Endodermal cell (in vitro differentiated cells): ENCODE data around the gene SFMBT2. TPM values are rescaled to one million over a fixed set of nuclear protein-coding genes. Genes with fewer than 3 reads are reported as not detected.

Experiments
- DNase-seq: peaks from one replicate; pipeline ENCODE4 v3.0.0-alpha.2; 2017
- H3K27ac ChIP-seq: 2 replicates; pipeline ENCODE4 v1.5.1; 2013; ENCODE audit warnings: mild to moderate bottlenecking, low read depth, low read length, moderate library complexity
- H3K27me3 ChIP-seq: 2 replicates; pipeline ENCODE4 v1.6.1; 2013; ENCODE audit warnings: mild to moderate bottlenecking, low read length, moderate library complexity; ENCODE audit not compliant: insufficient read depth, control insufficient read depth, poor library complexity, severe bottlenecking
- H3K36me3 ChIP-seq: 2 replicates; pipeline ENCODE4 v1.7.0; 2013; ENCODE audit warnings: mild to moderate bottlenecking, low read length, moderate library complexity; ENCODE audit not compliant: control insufficient read depth, insufficient read depth
- H3K4me1 ChIP-seq: one replicate; pipeline ENCODE4 v1.7.0; 2013; ENCODE audit warnings: low read length; ENCODE audit not compliant: control insufficient read depth, insufficient read depth
- H3K4me3 ChIP-seq: 2 replicates; pipeline ENCODE4 v1.5.1; 2013; ENCODE audit warnings: mild to moderate bottlenecking, low read length, moderate library complexity
- H3K9ac ChIP-seq: 2 replicates; pipeline ENCODE4 v1.6.1; 2013; ENCODE audit warnings: mild to moderate bottlenecking, low read length, moderate library complexity; ENCODE audit not compliant: poor library complexity, severe bottlenecking; ENCODE audit errors: extremely low read depth
- H3K9me3 ChIP-seq: 2 replicates; pipeline ENCODE4 v1.6.1; 2013; ENCODE audit warnings: mild to moderate bottlenecking, low read length, moderate library complexity; ENCODE audit not compliant: control insufficient read depth
- H3K27ac Mint-ChIP-seq: 2 replicates; pipeline ENCODE4 v1.8.0; 2020; ENCODE audit warnings: mixed read lengths
- H3K27me3 Mint-ChIP-seq: 2 replicates; pipeline ENCODE4 v1.8.0; 2021; ENCODE audit warnings: mild to moderate bottlenecking, mixed read lengths; ENCODE audit not compliant: insufficient read depth
- H3K36me3 Mint-ChIP-seq: 2 replicates; pipeline ENCODE4 v1.8.0; 2020; ENCODE audit warnings: low read depth, mixed read lengths
- H3K4me1 Mint-ChIP-seq: 2 replicates; pipeline ENCODE4 v1.8.0; 2020; ENCODE audit warnings: mixed read lengths
- H3K4me3 Mint-ChIP-seq: 2 replicates; pipeline ENCODE4 v1.8.0; 2020; ENCODE audit warnings: mild to moderate bottlenecking, moderate library complexity, mixed read lengths
- H3K9me3 Mint-ChIP-seq: 2 replicates; pipeline ENCODE4 v1.8.0; 2020; ENCODE audit warnings: mild to moderate bottlenecking, mixed read lengths
- WGBS, 2 experiments: methylation state at CpG; one replicate each; pipeline versions ENCODE4 v1.1.5 to v1.1.7; 2013; ENCODE audit warnings: missing lambda C conversion rate in 2 of 2, mixed read lengths in 1 of 2; ENCODE audit not compliant: insufficient coverage in 1 of 2, insufficient read length in 1 of 2; 5-methylcytosine and 5-hydroxymethylcytosine counted together
- total RNA-seq, 2 donors: library from RNA; stranded (reverse); fragmentation: NEBNext Ultra II Directional in 1 of 2; extraction: Animal tissue kit (Norgen Biotek cat#: 25700) in 1 of 2; gene quantifications; 2 replicates in 1 of 2; 3 replicates in 1 of 2; pipeline ENCODE4 v1.2.1, GENCODE V29; 2021
- TF ChIP-seq, protein P1 (sequence below): fragments of 200-600 bp; sonication (generic); conservative IDR thresholded peaks from 2 replicates; pipeline ENCODE4 v1.5.0; 2021; ENCODE audit warnings: antibody characterized with exemption, mild to moderate bottlenecking

SFMBT2 gene
- total RNA-seq, 2 donors from 2014 or later: 3.9 to 5.3 TPM

GRCh38 chr10:7164955-7165354 lies 245.9 kb downstream of the SFMBT2 start:
- WGBS, 2 experiments: 91 to 97% methylated on average over 8 of the region's 8 CpGs
- Histone ChIP-seq H3K4me3 (no peak overlapping the region), H3K9ac (no peak overlapping the region), H3K27ac (no peak overlapping the region), H3K4me1 (no peaks in the 10 kb centered on the region), H3K36me3 (no peaks in the 10 kb centered on the region), H3K9me3 (no peaks in the 10 kb centered on the region), H3K27me3 (no peaks in the 10 kb centered on the region)
- H3K36me3 Mint-ChIP-seq: peaks cover 4% of the 10 kb centered on the region
- no peak for DNase-seq
- no peak overlapping the region for H3K4me3 Mint-ChIP-seq
- no peaks in the 10 kb centered on the region for H3K9me3 Mint-ChIP-seq
- H3K27ac Mint-ChIP-seq: no peak overlapping the region
- TF ChIP-seq, protein P1, sequence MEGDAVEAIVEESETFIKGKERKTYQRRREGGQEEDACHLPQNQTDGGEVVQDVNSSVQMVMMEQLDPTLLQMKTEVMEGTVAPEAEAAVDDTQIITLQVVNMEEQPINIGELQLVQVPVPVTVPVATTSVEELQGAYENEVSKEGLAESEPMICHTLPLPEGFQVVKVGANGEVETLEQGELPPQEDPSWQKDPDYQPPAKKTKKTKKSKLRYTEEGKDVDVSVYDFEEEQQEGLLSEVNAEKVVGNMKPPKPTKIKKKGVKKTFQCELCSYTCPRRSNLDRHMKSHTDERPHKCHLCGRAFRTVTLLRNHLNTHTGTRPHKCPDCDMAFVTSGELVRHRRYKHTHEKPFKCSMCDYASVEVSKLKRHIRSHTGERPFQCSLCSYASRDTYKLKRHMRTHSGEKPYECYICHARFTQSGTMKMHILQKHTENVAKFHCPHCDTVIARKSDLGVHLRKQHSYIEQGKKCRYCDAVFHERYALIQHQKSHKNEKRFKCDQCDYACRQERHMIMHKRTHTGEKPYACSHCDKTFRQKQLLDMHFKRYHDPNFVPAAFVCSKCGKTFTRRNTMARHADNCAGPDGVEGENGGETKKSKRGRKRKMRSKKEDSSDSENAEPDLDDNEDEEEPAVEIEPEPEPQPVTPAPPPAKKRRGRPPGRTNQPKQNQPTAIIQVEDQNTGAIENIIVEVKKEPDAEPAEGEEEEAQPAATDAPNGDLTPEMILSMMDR: no peak
- H3K27me3 Mint-ChIP-seq: no peaks in the 10 kb centered on the region
- no peaks in the 10 kb centered on the region for H3K4me1 Mint-ChIP-seq

DNA sequence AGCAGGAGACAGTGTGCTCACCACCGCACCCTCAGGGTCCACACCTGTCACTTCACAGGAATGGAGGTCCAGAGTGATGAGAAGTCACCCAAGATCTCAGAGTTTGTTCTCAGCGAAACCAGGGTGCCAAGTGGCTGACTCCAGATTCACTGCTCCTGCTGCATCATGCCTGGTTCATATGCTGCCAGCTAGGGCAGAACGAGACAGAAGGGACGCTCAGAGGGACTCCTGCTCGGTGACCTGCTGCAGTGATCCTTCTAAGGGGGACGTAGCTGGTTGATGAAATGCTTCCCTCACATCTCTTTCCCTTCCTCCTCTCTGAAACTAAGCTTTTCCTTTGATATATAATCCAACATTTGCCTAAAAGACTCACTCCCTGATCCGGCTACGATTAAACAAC lies 248.5 kb downstream of the SFMBT2 start:
- H3K4me1 Mint-ChIP-seq: no peaks in the 10 kb centered on the region
- TF ChIP-seq, protein P1: no peak
- Histone ChIP-seq H3K9ac (no peak overlapping the region), H3K27ac (no peak overlapping the region), H3K4me3 (no peak overlapping the region), H3K9me3 (no peaks in the 10 kb centered on the region), H3K27me3 (no peaks in the 10 kb centered on the region), H3K4me1 (no peaks in the 10 kb centered on the region), H3K36me3 (no peaks in the 10 kb centered on the region)
- WGBS, 2 experiments: 94 to 95% methylated on average over 8 of the region's 8 CpGs
- H3K4me3 Mint-ChIP-seq: no peak overlapping the region
- H3K27me3 Mint-ChIP-seq: no peaks in the 10 kb centered on the region
- peaks cover 4% of the 10 kb centered on the region for H3K36me3 Mint-ChIP-seq
- no peak overlapping the region for H3K27ac Mint-ChIP-seq
- no peaks in the 10 kb centered on the region for H3K9me3 Mint-ChIP-seq
- no peak for DNase-seq

DNA sequence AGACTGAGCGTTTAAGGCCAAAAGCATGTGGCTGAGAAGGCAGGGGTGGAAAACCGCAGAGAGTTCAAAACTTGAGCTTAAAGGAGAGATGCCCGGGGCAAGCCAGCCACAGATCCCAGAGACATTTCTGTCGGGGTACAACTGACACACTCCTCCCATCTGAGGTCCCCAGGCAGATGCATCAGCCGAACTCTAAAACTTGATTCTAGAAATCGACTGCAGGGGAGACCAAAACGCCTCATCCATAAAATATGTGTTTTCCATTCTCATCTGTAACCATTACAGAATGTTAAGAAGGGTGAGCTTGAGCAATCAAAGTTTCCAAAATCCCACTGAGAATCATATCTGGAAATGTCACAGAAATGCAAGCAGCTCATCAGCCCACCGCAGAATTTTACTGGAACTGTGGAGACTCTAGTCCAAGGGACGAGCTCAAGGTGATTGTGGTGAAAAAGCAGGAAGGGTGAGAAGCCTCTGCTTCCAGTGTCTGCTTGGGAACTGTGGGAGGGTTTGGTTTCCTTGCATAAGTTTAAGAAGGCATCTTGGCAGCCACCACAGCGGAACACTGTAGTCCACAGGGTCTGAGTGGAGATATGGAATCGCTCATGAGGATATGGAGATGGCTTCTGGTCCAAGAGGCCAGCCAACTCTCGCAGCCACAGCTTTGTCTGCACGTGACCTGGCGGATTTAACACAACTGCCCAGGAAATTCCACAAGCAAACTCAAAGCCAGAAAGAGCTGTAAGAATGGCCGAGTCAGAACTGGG lies 249.2 kb downstream of the SFMBT2 start:
- no peaks in the 10 kb centered on the region for H3K4me1 Mint-ChIP-seq

More for the DNA sequence above, 249.2 kb downstream of the SFMBT2 start:
- no peak for DNase-seq
- Mint-ChIP-seq H3K4me3 (no peak overlapping the region), H3K27me3 (no peaks in the 10 kb centered on the region), H3K27ac (no peak overlapping the region), H3K36me3 (peaks cover 4% of the 10 kb centered on the region), H3K9me3 (no peaks in the 10 kb centered on the region)
- Histone ChIP-seq H3K9ac (no peak overlapping the region), H3K27ac (no peak overlapping the region), H3K4me1 (no peaks in the 10 kb centered on the region), H3K4me3 (no peak overlapping the region), H3K9me3 (no peaks in the 10 kb centered on the region), H3K27me3 (no peaks in the 10 kb centered on the region), H3K36me3 (no peaks in the 10 kb centered on the region)
- TF ChIP-seq, protein P1: no peak
- 95 to 96% methylated on average over 10 to 15 of the region's 15 CpGs for WGBS, 2 experiments
